DOHH2 (cell line): ENCODE data around the gene CELA1.

Source experiments
- H3F3A ChIP-seq: fragments of 200-600 bp; sonication (generic), shearing (Covaris generic); 2 replicates; pipeline ENCODE4 v1.6.0; 2016; ENCODE audit warnings: antibody characterized with exemption, mild to moderate bottlenecking; ENCODE audit not compliant: control insufficient read depth, insufficient read depth
- H3K27ac ChIP-seq: fragments of 200-600 bp; sonication (generic); 2 replicates; pipeline ENCODE4 v1.5.1; 2014; ENCODE audit warnings: low read depth, mild to moderate bottlenecking, low read length, moderate library complexity
- H3K27me3 ChIP-seq: fragments of 200-600 bp; sonication (generic); 2 replicates; pipeline ENCODE4 v1.6.1; 2014; ENCODE audit warnings: mild to moderate bottlenecking, low read length, mixed read lengths; ENCODE audit not compliant: control insufficient read depth
- H3K36me3 ChIP-seq: fragments of 200-600 bp; sonication (generic); 2 replicates; pipeline ENCODE4 v1.6.1; 2014; ENCODE audit warnings: mild to moderate bottlenecking, low read length, moderate library complexity, mixed read lengths; ENCODE audit not compliant: control insufficient read depth
- H3K4me1 ChIP-seq: fragments of 200-600 bp; sonication (generic); 2 replicates; pipeline ENCODE4 v1.6.1; 2014; ENCODE audit warnings: mild to moderate bottlenecking, low read length, mixed read lengths; ENCODE audit not compliant: control insufficient read depth
- H3K4me2 ChIP-seq: fragments of 200-600 bp; sonication (generic); 2 replicates; pipeline ENCODE4 v1.6.0; 2014; ENCODE audit warnings: mild to moderate bottlenecking, low read length, moderate library complexity
- H3K4me3 ChIP-seq: fragments of 200-600 bp; sonication (generic); 2 replicates; pipeline ENCODE4 v1.5.1; 2014; ENCODE audit warnings: mild to moderate bottlenecking, low read length, mixed read lengths
- H3K79me2 ChIP-seq: fragments of 200-600 bp; sonication (generic); 2 replicates; pipeline ENCODE4 v1.6.1; 2014; ENCODE audit warnings: mild to moderate bottlenecking, low read length, mixed read lengths; ENCODE audit not compliant: control insufficient read depth
- H3K9me2 ChIP-seq: fragments of 200-600 bp; sonication (generic); replicated peaks from 2 replicates; pipeline ENCODE4 v1.6.1; 2014; ENCODE audit warnings: mild to moderate bottlenecking, low read length, mixed read lengths; ENCODE audit not compliant: control insufficient read depth
- H3K9me3 ChIP-seq: fragments of 200-600 bp; sonication (generic); 2 replicates; pipeline ENCODE4 v1.6.1; 2014; ENCODE audit warnings: antibody characterized with exemption, low read length, mixed read lengths; ENCODE audit not compliant: control insufficient read depth, insufficient read depth
- H4K20me1 ChIP-seq: fragments of 200-600 bp; sonication (generic); 2 replicates; pipeline ENCODE4 v1.6.0; 2014; ENCODE audit warnings: low read depth, mild to moderate bottlenecking, antibody characterized with exemption, low read length, moderate library complexity; ENCODE audit not compliant: control insufficient read depth, insufficient read depth
- CTCF ChIP-seq: fragments of 200-600 bp; sonication (generic); IDR thresholded peaks from one replicate; pipeline ENCODE4 v1.5.1; 2014; ENCODE audit warnings: antibody characterized with exemption, mild to moderate bottlenecking, low read depth, low read length; ENCODE audit not compliant: poor library complexity, severe bottlenecking
- EZH2phosphoT487 ChIP-seq: fragments of 200-600 bp; sonication (generic); IDR thresholded peaks from 2 replicates; pipeline ENCODE4 v1.6.1; 2017; ENCODE audit warnings: borderline replicate concordance, mild to moderate bottlenecking, antibody characterized with exemption, low read length, moderate library complexity, mixed read lengths

CELA1 gene

GRCh38 chr12:51333536-51333935 lies 12.9 kb downstream of the CELA1 start:
- Histone ChIP-seq H3K27me3 (peaks cover 46% of the 10 kb centered on the region), H3K4me3 (no peak overlapping the region), H3K4me1 (no peaks in the 10 kb centered on the region), H3K9me3 (no peaks in the 10 kb centered on the region), H3K9me2 (no peaks in the 10 kb centered on the region), H3F3A (no peaks in the 10 kb centered on the region), H3K79me2 (no peaks in the 10 kb centered on the region), H3K4me2 (no peak overlapping the region), H3K36me3 (no peaks in the 10 kb centered on the region), H4K20me1 (no peaks in the 10 kb centered on the region), H3K27ac (no peak overlapping the region)
- TF ChIP-seq CTCF (no peak), EZH2phosphoT487 (no peak)

GRCh38 chr12:51330186-51330585 lies 16.3 kb downstream of the CELA1 start:
- Histone ChIP-seq H3K9me2 (no peaks in the 10 kb centered on the region), H3K9me3 (no peaks in the 10 kb centered on the region), H4K20me1 (no peaks in the 10 kb centered on the region), H3F3A (no peaks in the 10 kb centered on the region), H3K79me2 (no peaks in the 10 kb centered on the region), H3K4me3 (no peak overlapping the region), H3K27me3 (peaks cover 30% of the 10 kb centered on the region), H3K4me1 (peaks cover 11% of the 10 kb centered on the region), H3K4me2 (no peak overlapping the region), H3K27ac (no peak overlapping the region), H3K36me3 (no peaks in the 10 kb centered on the region)
- TF ChIP-seq CTCF (no peak), EZH2phosphoT487 (no peak)

GRCh38 chr12:51329742-51330141 lies 16.7 kb downstream of the CELA1 start:
- TF ChIP-seq CTCF (no peak), EZH2phosphoT487 (no peak)
- H3K4me1 ChIP-seq = peaks cover 11% of the 10 kb centered on the region
- H3K9me3 ChIP-seq = no peaks in the 10 kb centered on the region
- H3K79me2 ChIP-seq = no peaks in the 10 kb centered on the region
- no peaks in the 10 kb centered on the region for H4K20me1 ChIP-seq
- no peak overlapping the region for H3K4me3 ChIP-seq
- H3K4me2 ChIP-seq = no peak overlapping the region
- peaks cover 26% of the 10 kb centered on the region for H3K27me3 ChIP-seq
- no peak overlapping the region for H3K27ac ChIP-seq
- H3K36me3 ChIP-seq = no peaks in the 10 kb centered on the region
- H3F3A ChIP-seq = no peaks in the 10 kb centered on the region
- no peaks in the 10 kb centered on the region for H3K9me2 ChIP-seq

GRCh38 chr12:51328587-51328986 lies 17.9 kb downstream of the CELA1 start:
- H3K4me2 ChIP-seq = no peak overlapping the region
- H3K9me3 ChIP-seq = no peaks in the 10 kb centered on the region
- no peak overlapping the region for H3K4me3 ChIP-seq
- peaks cover 29% of the 10 kb centered on the region for H3K27me3 ChIP-seq
- no peaks in the 10 kb centered on the region for H3F3A ChIP-seq
- no peaks in the 10 kb centered on the region for H3K36me3 ChIP-seq
- H3K27ac ChIP-seq = no peak overlapping the region
- no peaks in the 10 kb centered on the region for H3K79me2 ChIP-seq
- H4K20me1 ChIP-seq = no peaks in the 10 kb centered on the region
- peaks cover 19% of the 10 kb centered on the region for H3K4me1 ChIP-seq
- no peak for TF ChIP-seq CTCF
- TF ChIP-seq EZH2phosphoT487 = no peak
- no peaks in the 10 kb centered on the region for H3K9me2 ChIP-seq
